ENCODE results near the gene SDCBP2.

GRCh38 chr20:1299522-1299921 lies 29.4 kb downstream of the SDCBP2 start:
- TF ChIP-seq CTCF (IDR thresholded peaks at IDR 0.05) (no peak), POLR2A (IDR thresholded peaks at IDR 0.05) (no peak)

Data from uterus (tissue), 2 donors.